ENCODE results near the gene PCBP2.

DNA sequence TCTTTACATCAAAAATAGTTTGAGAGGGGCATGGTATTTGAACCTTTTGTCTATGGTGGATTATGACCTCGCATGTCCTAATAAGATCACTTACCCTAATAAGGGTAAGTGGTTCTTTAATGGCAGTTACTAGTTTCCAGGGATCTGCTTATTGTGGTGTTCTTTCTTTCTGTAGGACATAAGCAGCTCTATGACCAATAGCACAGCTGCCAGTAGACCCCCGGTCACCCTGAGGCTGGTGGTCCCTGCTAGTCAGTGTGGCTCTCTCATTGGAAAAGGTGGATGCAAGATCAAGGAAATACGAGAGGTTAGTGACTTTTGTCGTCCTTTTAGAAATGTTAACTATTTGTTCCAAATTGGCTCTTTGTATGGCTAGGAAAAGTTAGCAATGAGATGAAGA lies 7.2 kb downstream of the PCBP2 start:
- TF ChIP-seq, protein P1, sequence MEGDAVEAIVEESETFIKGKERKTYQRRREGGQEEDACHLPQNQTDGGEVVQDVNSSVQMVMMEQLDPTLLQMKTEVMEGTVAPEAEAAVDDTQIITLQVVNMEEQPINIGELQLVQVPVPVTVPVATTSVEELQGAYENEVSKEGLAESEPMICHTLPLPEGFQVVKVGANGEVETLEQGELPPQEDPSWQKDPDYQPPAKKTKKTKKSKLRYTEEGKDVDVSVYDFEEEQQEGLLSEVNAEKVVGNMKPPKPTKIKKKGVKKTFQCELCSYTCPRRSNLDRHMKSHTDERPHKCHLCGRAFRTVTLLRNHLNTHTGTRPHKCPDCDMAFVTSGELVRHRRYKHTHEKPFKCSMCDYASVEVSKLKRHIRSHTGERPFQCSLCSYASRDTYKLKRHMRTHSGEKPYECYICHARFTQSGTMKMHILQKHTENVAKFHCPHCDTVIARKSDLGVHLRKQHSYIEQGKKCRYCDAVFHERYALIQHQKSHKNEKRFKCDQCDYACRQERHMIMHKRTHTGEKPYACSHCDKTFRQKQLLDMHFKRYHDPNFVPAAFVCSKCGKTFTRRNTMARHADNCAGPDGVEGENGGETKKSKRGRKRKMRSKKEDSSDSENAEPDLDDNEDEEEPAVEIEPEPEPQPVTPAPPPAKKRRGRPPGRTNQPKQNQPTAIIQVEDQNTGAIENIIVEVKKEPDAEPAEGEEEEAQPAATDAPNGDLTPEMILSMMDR (IDR thresholded peaks at IDR 0.05), result no peak
- no peak for TF ChIP-seq POLR2A (IDR thresholded peaks at IDR 0.05)

All from right lobe of liver (tissue), 4 donors.